ENCODE measurements around the gene PIEZO1. TPM values are rescaled to one million over a fixed set of nuclear protein-coding genes. Genes with fewer than 3 reads are reported as not detected.

The PIEZO1 gene
- total and polyA plus RNA-seq, 2 donors (not counting 3 experiments of a cell fraction or from before 2014, with no cell fraction given): 298 to 322 TPM

GRCh38 chr16:88805887-88806393 is 20.9 kb upstream of the PIEZO1 start:
- H2AFZ ChIP-seq (ENCODE audit: low read depth, low read length): no peak overlapping the region
- no peak for FAIRE-seq
- H4K20me1 ChIP-seq (replicated peaks; ENCODE audit: control insufficient read depth, extremely low read depth, insufficient read depth, low read length): no peaks in the 10 kb centered on the region
- DNase-seq (ENCODE audit: low read depth, low spot score): no peak
- H3K27ac ChIP-seq (ENCODE audit: insufficient read depth, low read depth, low read length): no peak overlapping the region
- intact Hi-C loops (cut with micrococcal nuclease): no loop called here
- dilution Hi-C loops (cut with MboI; ENCODE audit: extremely low pct_ligation_motif_present, low sequenced_read_pairs): no loop called here
- peaks cover 40% of the 10 kb centered on the region for H3K79me2 ChIP-seq (ENCODE audit: control insufficient read depth, insufficient read depth, low read length)
- no peaks in the 10 kb centered on the region for H3K9me1 ChIP-seq (replicated peaks; ENCODE audit: control insufficient read depth, extremely low read depth, insufficient read depth, low read length)
- no peak overlapping the region for H3K9ac ChIP-seq (replicated peaks; ENCODE audit: extremely low read depth, insufficient read depth, low read length)
- TF ChIP-seq GATA2 (IDR thresholded peaks at IDR 0.05; ENCODE audit: insufficient read depth, insufficient read length, low read depth, low read length) (no peak), EZH2 (IDR thresholded peaks at IDR 0.05; ENCODE audit: borderline replicate concordance, low read depth, low read length, severe bottlenecking) (no peak), JUN (IDR thresholded peaks at IDR 0.05; ENCODE audit: borderline replicate concordance, insufficient read depth, insufficient read length, low read depth) (no peak), MYC (IDR thresholded peaks at IDR 0.05; ENCODE audit: low read depth, low read length) (no peak), POLR2A (IDR thresholded peaks at IDR 0.05; ENCODE audit: low read depth, low read length) (no peak), POLR2AphosphoS5 (IDR thresholded peaks at IDR 0.05; ENCODE audit: insufficient read depth, low read depth, low read length) (no peak), FOS (IDR thresholded peaks at IDR 0.05; ENCODE audit: borderline replicate concordance, insufficient read depth, low read length) (no peak)
- TF ChIP-seq, protein P1, sequence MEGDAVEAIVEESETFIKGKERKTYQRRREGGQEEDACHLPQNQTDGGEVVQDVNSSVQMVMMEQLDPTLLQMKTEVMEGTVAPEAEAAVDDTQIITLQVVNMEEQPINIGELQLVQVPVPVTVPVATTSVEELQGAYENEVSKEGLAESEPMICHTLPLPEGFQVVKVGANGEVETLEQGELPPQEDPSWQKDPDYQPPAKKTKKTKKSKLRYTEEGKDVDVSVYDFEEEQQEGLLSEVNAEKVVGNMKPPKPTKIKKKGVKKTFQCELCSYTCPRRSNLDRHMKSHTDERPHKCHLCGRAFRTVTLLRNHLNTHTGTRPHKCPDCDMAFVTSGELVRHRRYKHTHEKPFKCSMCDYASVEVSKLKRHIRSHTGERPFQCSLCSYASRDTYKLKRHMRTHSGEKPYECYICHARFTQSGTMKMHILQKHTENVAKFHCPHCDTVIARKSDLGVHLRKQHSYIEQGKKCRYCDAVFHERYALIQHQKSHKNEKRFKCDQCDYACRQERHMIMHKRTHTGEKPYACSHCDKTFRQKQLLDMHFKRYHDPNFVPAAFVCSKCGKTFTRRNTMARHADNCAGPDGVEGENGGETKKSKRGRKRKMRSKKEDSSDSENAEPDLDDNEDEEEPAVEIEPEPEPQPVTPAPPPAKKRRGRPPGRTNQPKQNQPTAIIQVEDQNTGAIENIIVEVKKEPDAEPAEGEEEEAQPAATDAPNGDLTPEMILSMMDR (IDR thresholded peaks at IDR 0.05; ENCODE audit: extremely low read depth in 1 of 2, insufficient read depth in 1 of 2, low read depth in 1 of 2, low read length in 2 of 2): no peak
- TF ChIP-seq, protein P2, sequence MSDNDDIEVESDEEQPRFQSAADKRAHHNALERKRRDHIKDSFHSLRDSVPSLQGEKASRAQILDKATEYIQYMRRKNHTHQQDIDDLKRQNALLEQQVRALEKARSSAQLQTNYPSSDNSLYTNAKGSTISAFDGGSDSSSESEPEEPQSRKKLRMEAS (IDR thresholded peaks at IDR 0.05; ENCODE audit: insufficient read depth, insufficient read length): no peak
- H3K4me2 ChIP-seq (ENCODE audit: insufficient read depth, low read length): no peak overlapping the region
- H3K4me3 ChIP-seq (replicated peaks in 1 of 3; ENCODE audit: insufficient read depth in 1 of 3, low read depth in 1 of 3, low read length in 3 of 3): no peak overlapping the region
- peaks cover 18% of the 10 kb centered on the region for H3K4me1 ChIP-seq (ENCODE audit: control insufficient read depth, extremely low read depth, insufficient read depth, low read length)
- H3K27me3 ChIP-seq (ENCODE audit: control insufficient read depth in 2 of 2, insufficient read depth in 2 of 2, low read length in 2 of 2): no peaks in the 10 kb centered on the region
- CTCF ChIA-PET: interaction anchor here (0.8 to 2.1 kb wide), 2 partner anchors 11 to 68 kb away, joined by 4 to 8 read pairs; no protein-coding TSS in a partner anchor
- POLR2A ChIA-PET: interaction anchor here (1.1 kb wide), 1 partner anchor 68 kb away, joined by 3 read pairs; no protein-coding TSS in a partner anchor
- BruUV-seq (replicated peaks): no TSS peak
- H3K9me3 ChIP-seq (replicated peaks; ENCODE audit: control insufficient read depth, insufficient read depth, low read length): no peaks in the 10 kb centered on the region
- H3K36me3 ChIP-seq (ENCODE audit: control insufficient read depth in 2 of 2, extremely low read depth in 1 of 2, insufficient read depth in 2 of 2, low read length in 2 of 2): peaks cover 4 to 12% of the 10 kb centered on the region in 2 experiments
